Stimulated activated memory B cell treated with anti-CD40 and anti-IgM and Interleukin-4, amounts not matched to agents 10 μg/mL and 1 μg/mL and 100 μg/mL, for 72 hours (primary cell): ENCODE results near the gene RASAL2.
A peak's percentile ranks its signal among the peaks of the same experiment; 100 is the strongest.
"Not testable (repeated sequence)": the region's sequence is repeated elsewhere in the genome, so short reads cannot be mapped to it uniquely, and the experiment has no call there.

Experiments
- ATAC-seq: fragments of 150-1000 bp; cut with Tn5 transposase; 2 replicates; pipeline ENCODE4 v1.10.0; 2021
- H3K27ac Mint-ChIP-seq: one replicate; pipeline ENCODE4 v1.8.0; 2022; ENCODE audit warnings: mild to moderate bottlenecking, mixed read lengths
- H3K27me3 Mint-ChIP-seq: one replicate; pipeline ENCODE4 v1.8.0; 2022; ENCODE audit warnings: mixed read lengths
- H3K36me3 Mint-ChIP-seq: one replicate; pipeline ENCODE4 v1.8.0; 2022; ENCODE audit warnings: mixed read lengths
- H3K4me1 Mint-ChIP-seq: one replicate; pipeline ENCODE4 v1.8.0; 2022; ENCODE audit warnings: mixed read lengths
- H3K4me3 Mint-ChIP-seq: one replicate; pipeline ENCODE4 v1.8.0; 2022; ENCODE audit warnings: mild to moderate bottlenecking, moderate library complexity, mixed read lengths
- H3K9me3 Mint-ChIP-seq: one replicate; pipeline ENCODE4 v1.8.0; 2022; ENCODE audit warnings: mixed read lengths

Gene RASAL2

DNA sequence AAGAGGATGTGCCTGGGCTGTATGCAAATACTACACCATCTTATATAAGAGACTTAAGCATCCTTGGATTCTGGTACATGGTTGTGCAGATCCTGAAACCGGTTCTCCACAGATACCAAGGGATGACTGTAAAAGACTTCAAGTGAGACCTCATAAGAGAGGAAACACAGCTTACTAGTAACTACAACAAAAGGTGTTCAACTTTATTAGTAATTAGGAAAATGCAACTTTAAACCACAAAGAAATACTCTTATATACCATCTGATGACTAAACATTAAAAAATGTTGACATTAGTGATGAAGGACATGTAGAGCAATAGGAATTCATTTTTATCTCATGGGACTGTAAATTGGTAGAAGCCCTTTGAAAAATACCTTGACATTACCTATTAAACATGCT is 102.7 kb downstream of the RASAL2 start:
- peaks cover 3% of the 10 kb centered on the region for H3K9me3 Mint-ChIP-seq
- H3K4me3 Mint-ChIP-seq = no peak overlapping the region
- H3K27me3 Mint-ChIP-seq = peaks cover 19% of the 10 kb centered on the region
- no peak for ATAC-seq
- H3K27ac Mint-ChIP-seq = no peak overlapping the region
- no peaks in the 10 kb centered on the region for H3K36me3 Mint-ChIP-seq
- H3K4me1 Mint-ChIP-seq = no peaks in the 10 kb centered on the region

DNA sequence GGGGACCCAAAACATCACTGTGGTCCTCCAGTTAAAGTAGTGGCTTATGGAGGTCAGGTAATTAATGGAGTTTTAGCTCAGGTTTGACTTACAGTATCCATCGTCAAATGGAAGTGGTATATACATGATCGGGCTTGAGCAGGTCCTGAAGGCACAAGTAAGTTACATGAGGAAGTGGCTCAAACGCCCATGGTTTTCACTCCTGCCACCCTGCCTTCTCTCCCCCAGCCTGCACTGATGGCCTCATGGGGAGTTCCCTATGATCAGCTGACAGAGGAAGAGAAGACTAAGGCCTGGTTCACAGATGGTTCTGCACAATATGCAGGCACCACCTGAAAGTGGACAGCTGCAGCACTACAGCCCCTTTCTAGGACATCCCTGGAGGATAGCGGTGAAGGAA is 108.2 kb downstream of the RASAL2 start:
- not testable (repeated sequence) for H3K9me3 Mint-ChIP-seq, H3K36me3 Mint-ChIP-seq, H3K4me3 Mint-ChIP-seq, H3K27ac Mint-ChIP-seq, H3K4me1 Mint-ChIP-seq, ATAC-seq
- peaks cover 19% of the 10 kb centered on the region for H3K27me3 Mint-ChIP-seq

- not testable (repeated sequence) for H3K9me3 Mint-ChIP-seq, H3K27ac Mint-ChIP-seq, ATAC-seq, H3K36me3 Mint-ChIP-seq, H3K4me1 Mint-ChIP-seq, H3K4me3 Mint-ChIP-seq
- peaks cover 19% of the 10 kb centered on the region for H3K27me3 Mint-ChIP-seq
Observed at GRCh38 chr1:178202546-178202945, 108.6 kb downstream of the RASAL2 start.

DNA sequence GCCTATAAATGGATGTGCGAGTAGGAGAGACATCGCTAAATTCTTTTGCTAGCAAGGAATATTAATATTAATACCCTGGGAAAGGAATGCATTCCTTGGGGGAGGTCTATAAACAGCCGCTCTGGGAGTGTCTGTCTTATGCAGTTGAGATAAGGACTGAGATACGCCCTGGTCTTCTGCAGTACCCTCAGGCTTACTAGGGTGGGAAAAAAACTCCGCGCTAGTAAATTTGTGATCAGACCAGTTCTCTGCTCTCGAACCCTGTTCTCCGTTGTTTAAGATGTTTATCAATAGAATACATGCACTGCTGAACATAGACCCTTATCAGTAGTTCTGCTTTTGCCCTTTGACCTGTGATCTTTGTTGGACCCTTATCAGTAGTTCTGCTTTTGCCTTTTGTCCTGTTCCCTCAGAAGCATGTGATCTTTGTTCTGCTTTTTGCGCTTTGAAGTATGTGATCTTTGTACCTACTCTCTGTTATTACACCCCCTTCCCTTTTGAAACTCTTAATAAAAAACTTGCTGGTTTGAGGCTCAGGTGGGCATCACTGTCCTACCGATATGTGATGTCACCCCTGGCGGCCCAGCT is 114.5 kb downstream of the RASAL2 start:
- not testable (repeated sequence) for H3K4me1 Mint-ChIP-seq, ATAC-seq, H3K27ac Mint-ChIP-seq, H3K27me3 Mint-ChIP-seq, H3K36me3 Mint-ChIP-seq, H3K4me3 Mint-ChIP-seq
- H3K9me3 Mint-ChIP-seq = peaks cover 31% of the 10 kb centered on the region

DNA sequence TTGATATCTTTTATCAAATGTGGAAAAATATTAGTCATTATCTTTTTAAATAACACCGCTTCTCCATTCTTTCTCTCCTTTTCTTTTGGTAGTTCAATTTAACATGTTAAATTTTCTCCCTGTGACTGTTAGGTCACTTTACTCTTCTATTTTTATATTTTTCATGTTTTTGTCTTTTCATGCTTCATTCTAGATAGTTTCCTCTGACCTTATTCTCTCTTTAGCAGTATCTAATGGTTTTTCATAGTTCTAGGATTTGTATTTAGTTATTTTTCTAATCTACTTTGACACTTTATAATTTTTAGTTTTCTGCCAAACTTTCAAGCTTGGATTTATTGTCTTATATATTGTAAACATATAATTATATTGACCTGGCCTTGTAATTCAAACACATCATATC is 116.0 kb downstream of the RASAL2 start:
- peaks cover 31% of the 10 kb centered on the region for H3K9me3 Mint-ChIP-seq
- no peaks in the 10 kb centered on the region for H3K27me3 Mint-ChIP-seq
- no peak overlapping the region for H3K4me3 Mint-ChIP-seq
- H3K27ac Mint-ChIP-seq = no peak overlapping the region
- ATAC-seq = no peak
- no peaks in the 10 kb centered on the region for H3K4me1 Mint-ChIP-seq
- no peaks in the 10 kb centered on the region for H3K36me3 Mint-ChIP-seq

- Mint-ChIP-seq H3K4me3 (no peak overlapping the region), H3K27me3 (no peaks in the 10 kb centered on the region), H3K4me1 (no peaks in the 10 kb centered on the region), H3K9me3 (no peaks in the 10 kb centered on the region), H3K27ac (no peak overlapping the region), H3K36me3 (no peaks in the 10 kb centered on the region)
- ATAC-seq = no peak
Observed at GRCh38 chr1:178218550-178218949, 124.6 kb downstream of the RASAL2 start.

DNA sequence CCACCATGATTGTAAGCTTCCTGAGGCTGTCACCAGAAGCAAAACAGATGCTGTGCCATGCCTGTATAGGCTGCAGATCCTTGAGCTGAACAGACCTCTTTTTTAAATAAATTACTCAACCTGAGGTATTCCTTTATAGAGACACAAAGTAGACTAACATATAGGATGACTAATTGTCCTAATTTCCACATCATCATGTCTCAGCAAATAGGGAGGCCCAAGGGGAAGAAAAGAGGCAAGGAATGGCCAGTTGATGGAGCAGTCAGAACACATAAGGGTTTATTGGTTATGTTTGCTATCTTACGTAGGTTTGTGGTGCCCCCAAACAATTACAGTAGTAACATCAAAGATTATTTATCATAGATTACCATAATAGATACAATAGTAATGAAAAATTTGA is 126.2 kb downstream of the RASAL2 start:
- Mint-ChIP-seq H3K27ac (no peak overlapping the region), H3K36me3 (no peaks in the 10 kb centered on the region), H3K9me3 (no peaks in the 10 kb centered on the region), H3K27me3 (no peaks in the 10 kb centered on the region), H3K4me1 (no peaks in the 10 kb centered on the region), H3K4me3 (no peak overlapping the region)
- no peak for ATAC-seq

DNA sequence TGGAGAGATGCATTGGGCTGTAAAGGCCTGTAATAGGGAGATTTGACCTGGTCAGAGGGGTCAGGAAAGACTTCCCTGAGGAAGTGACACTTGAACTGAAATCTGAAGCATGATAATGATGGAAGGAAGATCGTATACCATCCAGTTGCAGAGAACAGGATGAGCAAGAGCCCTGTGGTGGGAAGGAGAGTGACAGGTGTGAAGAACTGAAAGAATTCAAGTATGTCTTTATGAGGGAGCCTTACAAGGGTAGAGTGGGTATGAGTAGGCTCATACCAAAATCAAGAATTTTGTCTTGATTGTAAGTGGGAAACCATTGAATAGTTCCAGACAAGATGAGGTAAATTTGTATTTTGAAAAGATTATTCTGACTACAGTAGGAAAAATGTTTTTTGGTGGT is 129.4 kb downstream of the RASAL2 start:
- H3K27ac Mint-ChIP-seq = no peak overlapping the region
- no peak overlapping the region for H3K4me3 Mint-ChIP-seq
- H3K27me3 Mint-ChIP-seq = peaks cover 22% of the 10 kb centered on the region
- H3K4me1 Mint-ChIP-seq = no peaks in the 10 kb centered on the region
- peak; percentile 54 for ATAC-seq
- no peaks in the 10 kb centered on the region for H3K9me3 Mint-ChIP-seq
- no peaks in the 10 kb centered on the region for H3K36me3 Mint-ChIP-seq

DNA sequence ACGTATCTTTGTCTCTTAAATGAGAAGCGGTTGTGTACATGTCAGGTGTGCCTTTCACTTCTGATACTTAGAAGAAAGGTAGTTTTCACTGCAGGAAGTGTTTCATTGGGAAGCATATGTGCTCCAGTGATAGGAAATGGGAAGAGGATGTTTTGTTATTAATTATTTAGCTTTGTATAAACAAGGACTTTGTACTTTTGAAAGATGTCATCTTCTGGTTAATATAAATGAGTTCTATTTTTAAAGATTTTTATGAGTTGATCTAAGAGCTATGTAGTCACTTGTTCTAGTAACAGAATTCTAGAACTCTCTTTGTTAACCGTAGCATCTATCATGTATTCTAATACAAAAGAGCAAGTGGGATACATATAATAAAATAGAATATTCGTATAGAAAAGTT is 130.5 kb downstream of the RASAL2 start:
- H3K27me3 Mint-ChIP-seq = peaks cover 22% of the 10 kb centered on the region
- no peak overlapping the region for H3K27ac Mint-ChIP-seq
- ATAC-seq = no peak

GRCh38 chr1:178230881-178231409 is 137.0 kb downstream of the RASAL2 start:
- Mint-ChIP-seq H3K4me3 (no peak overlapping the region), H3K27ac (no peak overlapping the region), H3K4me1 (no peaks in the 10 kb centered on the region), H3K36me3 (no peaks in the 10 kb centered on the region), H3K9me3 (no peaks in the 10 kb centered on the region), H3K27me3 (peaks cover 31% of the 10 kb centered on the region)
- no peak for ATAC-seq

More for the DNA sequence above, 130.5 kb downstream of the RASAL2 start:
- Mint-ChIP-seq H3K36me3 (no peaks in the 10 kb centered on the region), H3K4me3 (no peak overlapping the region), H3K9me3 (no peaks in the 10 kb centered on the region), H3K4me1 (no peaks in the 10 kb centered on the region)

DNA sequence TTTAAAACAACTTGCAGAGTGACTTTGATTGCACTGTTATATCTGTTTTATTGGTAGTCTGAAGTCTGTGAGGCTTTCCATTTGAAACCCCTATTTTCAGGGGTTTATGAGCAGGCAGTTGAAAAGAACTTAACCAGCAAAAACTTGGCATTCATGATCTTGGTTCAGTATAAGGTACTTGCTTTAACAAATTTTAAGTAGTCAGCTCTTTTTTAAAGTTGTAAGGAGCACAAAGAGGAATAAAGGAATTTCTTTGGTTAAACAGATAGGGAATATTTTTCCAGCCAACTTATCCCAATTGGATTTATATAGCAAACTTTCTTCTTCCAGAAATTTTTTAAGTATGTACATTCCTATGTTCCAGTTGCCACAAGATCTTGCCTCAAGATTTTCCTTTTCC is 138.2 kb downstream of the RASAL2 start:
- H3K27ac Mint-ChIP-seq = no peak overlapping the region
- no peaks in the 10 kb centered on the region for H3K4me1 Mint-ChIP-seq
- ATAC-seq = no peak
- no peaks in the 10 kb centered on the region for H3K36me3 Mint-ChIP-seq
- H3K27me3 Mint-ChIP-seq = peaks cover 19% of the 10 kb centered on the region
- no peak overlapping the region for H3K4me3 Mint-ChIP-seq
- no peaks in the 10 kb centered on the region for H3K9me3 Mint-ChIP-seq

DNA sequence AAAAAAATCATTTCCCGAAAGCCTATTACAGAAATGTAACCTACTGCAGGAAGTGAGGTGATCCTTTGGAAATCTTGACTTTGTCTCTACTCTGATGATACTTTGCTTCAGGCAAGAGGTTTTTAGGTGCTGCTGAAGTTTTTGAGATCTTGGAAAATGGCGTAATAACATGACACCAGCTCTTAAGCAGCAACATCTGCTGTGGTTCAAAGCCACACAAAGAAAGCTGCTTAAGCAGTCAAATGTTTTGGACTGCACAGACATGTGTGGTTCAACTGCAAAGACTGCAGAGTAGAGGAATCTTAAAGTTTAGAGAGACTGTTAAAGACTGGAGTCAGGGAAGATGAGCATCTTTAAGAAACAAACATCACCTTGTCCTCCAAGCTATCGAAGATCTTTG is 139.0 kb downstream of the RASAL2 start:
- H3K27me3 Mint-ChIP-seq = peaks cover 12% of the 10 kb centered on the region
- no peaks in the 10 kb centered on the region for H3K9me3 Mint-ChIP-seq
- H3K36me3 Mint-ChIP-seq = no peaks in the 10 kb centered on the region
- ATAC-seq = no peak
- no peaks in the 10 kb centered on the region for H3K4me1 Mint-ChIP-seq
- no peak overlapping the region for H3K27ac Mint-ChIP-seq
- H3K4me3 Mint-ChIP-seq = no peak overlapping the region

GRCh38 chr1:178237121-178237520 is 143.2 kb downstream of the RASAL2 start:
- Mint-ChIP-seq H3K27me3 (peaks cover 12% of the 10 kb centered on the region), H3K36me3 (no peaks in the 10 kb centered on the region), H3K27ac (no peak overlapping the region), H3K4me1 (no peaks in the 10 kb centered on the region), H3K9me3 (no peaks in the 10 kb centered on the region), H3K4me3 (no peak overlapping the region)
- no peak for ATAC-seq

GRCh38 chr1:178238722-178239510 is 145.0 kb downstream of the RASAL2 start:
- no peak for ATAC-seq
- H3K9me3 Mint-ChIP-seq = no peaks in the 10 kb centered on the region
- H3K27me3 Mint-ChIP-seq = no peaks in the 10 kb centered on the region
- no peak overlapping the region for H3K4me3 Mint-ChIP-seq
- no peaks in the 10 kb centered on the region for H3K4me1 Mint-ChIP-seq
- H3K36me3 Mint-ChIP-seq = no peaks in the 10 kb centered on the region
- H3K27ac Mint-ChIP-seq = no peak overlapping the region

DNA sequence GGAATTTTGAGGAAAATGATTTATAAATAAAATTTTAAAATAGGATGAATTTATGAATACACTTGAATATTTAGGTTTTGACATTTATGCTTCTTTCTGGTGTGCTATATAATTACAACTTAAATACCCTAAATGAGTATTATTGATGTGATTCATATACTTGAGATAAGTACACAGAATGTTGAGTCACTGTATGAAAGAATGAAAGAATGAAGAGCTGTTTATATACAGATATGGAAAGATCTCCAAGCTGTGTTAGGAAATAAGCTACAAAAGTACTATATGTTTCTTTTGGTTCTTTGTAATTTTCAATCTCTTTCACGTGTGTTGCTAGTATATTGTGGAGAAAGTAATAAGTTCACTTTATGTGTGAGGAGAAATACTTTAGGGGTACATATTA is 147.2 kb downstream of the RASAL2 start:
- Mint-ChIP-seq H3K4me1 (no peaks in the 10 kb centered on the region), H3K4me3 (no peak overlapping the region), H3K27ac (no peak overlapping the region), H3K9me3 (no peaks in the 10 kb centered on the region), H3K27me3 (peaks cover 4% of the 10 kb centered on the region), H3K36me3 (no peaks in the 10 kb centered on the region)
- ATAC-seq = no peak

GRCh38 chr1:178241837-178242236 is 147.9 kb downstream of the RASAL2 start:
- Mint-ChIP-seq H3K36me3 (no peaks in the 10 kb centered on the region), H3K9me3 (no peaks in the 10 kb centered on the region), H3K4me3 (no peak overlapping the region), H3K27me3 (peaks cover 12% of the 10 kb centered on the region), H3K4me1 (no peaks in the 10 kb centered on the region), H3K27ac (no peak overlapping the region)
- ATAC-seq = no peak
